RKO (cell line): ENCODE results near the gene MED31.
"Not testable (repeated sequence)": the region's sequence is repeated elsewhere in the genome, so short reads cannot be mapped to it uniquely, and the experiment has no call there.

ENCODE experiments used
- DNase-seq: peaks from one replicate; pipeline ENCODE4 v3.0.0-alpha.2; 2016; ENCODE audit warnings: low spot score

MED31 gene

GRCh38 chr17:6677158-6677831 is 25.9 kb upstream of the MED31 start:
- no peak for DNase-seq

GRCh38 chr17:6676802-6677157 is 25.4 kb upstream of the MED31 start:
- DNase-seq = no peak

DNA sequence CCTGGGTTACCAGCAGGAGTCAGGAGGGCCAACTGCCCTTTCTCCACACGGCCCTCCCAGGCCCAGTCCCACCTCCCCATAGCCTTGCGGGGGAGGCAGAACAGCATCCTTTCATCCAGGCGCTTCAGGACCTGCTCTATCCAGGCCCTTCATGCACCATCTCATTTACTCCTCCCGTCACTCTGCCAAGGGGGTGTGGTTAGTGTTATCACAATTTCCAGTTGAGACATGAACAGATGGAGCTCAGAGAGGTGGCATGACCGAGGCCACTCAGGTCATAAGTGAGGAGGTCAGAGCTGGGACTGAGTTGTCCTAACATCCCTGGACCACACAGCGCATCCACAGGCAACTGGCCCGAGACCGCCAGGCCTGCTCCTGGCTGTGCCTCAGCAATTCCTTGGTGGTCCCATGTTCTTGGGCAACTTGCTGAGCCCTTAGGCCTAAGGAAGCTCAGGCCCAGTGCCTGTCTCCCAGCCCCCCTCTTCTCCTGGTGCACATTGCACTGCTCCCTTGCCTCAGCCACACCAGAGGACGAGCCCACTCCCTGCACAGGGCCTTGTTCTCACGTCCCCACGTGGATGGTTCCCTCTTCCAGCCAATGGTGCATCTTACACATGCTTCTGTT is 23.9 kb upstream of the MED31 start:
- no peak for DNase-seq

DNA sequence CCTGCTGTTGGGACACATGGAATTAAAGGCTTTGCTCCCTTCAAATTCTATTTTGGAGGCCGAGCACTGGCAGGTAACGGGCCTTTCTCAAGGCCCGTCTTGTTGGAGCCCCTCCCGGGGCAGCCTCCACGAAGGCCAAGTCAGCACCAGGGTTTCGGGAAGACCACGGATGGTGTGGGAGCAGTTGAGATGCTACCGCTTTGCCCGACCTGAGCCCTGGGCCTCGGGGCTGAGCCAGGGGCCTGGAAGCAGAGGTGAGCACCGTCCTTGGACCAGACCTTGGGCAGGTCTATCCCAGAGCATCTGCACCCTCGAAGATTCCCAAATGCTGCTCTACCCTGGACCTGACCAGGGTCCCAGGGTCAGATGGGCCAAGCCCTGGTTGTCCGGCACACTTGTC is 23.2 kb upstream of the MED31 start:
- no peak for DNase-seq

- no peak for DNase-seq
These were observed 20.0 kb upstream of the MED31 start for GRCh38 chr17:6671431-6671830.

GRCh38 chr17:6670999-6671398 is 19.6 kb upstream of the MED31 start:
- no peak for DNase-seq

GRCh38 chr17:6670571-6670970 is 19.2 kb upstream of the MED31 start:
- no peak for DNase-seq

- no peak for DNase-seq
These were observed 18.2 kb upstream of the MED31 start for GRCh38 chr17:6669479-6670212.

DNA sequence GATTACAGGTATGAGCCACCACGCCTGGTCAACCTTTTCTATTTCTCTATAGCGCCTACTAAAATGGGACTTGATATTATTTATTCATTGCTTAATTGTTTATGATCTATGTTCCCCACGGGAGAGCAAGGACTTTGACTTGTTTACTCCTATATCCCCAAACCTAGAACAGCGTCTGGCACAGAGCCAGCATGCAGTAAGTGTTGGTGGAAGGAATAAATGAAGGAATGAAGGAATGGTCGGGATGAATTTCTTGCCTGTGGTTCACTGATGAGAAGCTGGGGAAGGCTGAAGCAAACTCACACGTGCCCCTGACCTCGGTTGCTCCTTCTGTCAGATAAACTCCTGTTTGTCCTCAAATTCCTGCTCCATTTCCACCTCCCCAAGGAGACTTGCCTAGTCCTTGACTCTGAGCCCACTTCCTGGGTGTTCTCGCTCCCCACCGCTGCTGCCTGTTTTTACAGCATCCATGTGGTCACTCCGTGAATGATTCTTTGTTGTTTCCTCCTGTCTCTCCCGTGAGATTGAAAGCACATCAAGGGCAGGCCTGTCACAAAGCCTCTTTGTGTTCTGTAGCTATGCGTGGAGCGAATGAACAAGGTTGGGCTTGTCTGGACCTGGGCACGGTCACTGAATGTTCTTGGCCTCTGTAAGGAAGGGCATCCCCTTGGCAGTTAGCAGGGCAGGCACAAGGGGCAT is 17.5 kb upstream of the MED31 start:
- DNase-seq = no peak

GRCh38 chr17:6668219-6668618 is 16.8 kb upstream of the MED31 start:
- no peak for DNase-seq

GRCh38 chr17:6667516-6667915 is 16.1 kb upstream of the MED31 start:
- DNase-seq = no peak

- DNase-seq = no peak
These were observed 15.2 kb upstream of the MED31 start for GRCh38 chr17:6666557-6666956.

GRCh38 chr17:6666077-6666521 is 14.7 kb upstream of the MED31 start:
- DNase-seq = peak; percentile 81

- DNase-seq = not testable (repeated sequence)
These were observed 11.8 kb upstream of the MED31 start for GRCh38 chr17:6663200-6663599.

- no peak for DNase-seq
These were observed 10.1 kb upstream of the MED31 start for GRCh38 chr17:6661464-6661848.

- no peak for DNase-seq
These were observed 9.5 kb upstream of the MED31 start for GRCh38 chr17:6660805-6661463.

GRCh38 chr17:6660101-6660500 is 8.7 kb upstream of the MED31 start:
- no peak for DNase-seq

GRCh38 chr17:6658411-6658810 is 7.0 kb upstream of the MED31 start:
- DNase-seq = not testable (repeated sequence)

DNA sequence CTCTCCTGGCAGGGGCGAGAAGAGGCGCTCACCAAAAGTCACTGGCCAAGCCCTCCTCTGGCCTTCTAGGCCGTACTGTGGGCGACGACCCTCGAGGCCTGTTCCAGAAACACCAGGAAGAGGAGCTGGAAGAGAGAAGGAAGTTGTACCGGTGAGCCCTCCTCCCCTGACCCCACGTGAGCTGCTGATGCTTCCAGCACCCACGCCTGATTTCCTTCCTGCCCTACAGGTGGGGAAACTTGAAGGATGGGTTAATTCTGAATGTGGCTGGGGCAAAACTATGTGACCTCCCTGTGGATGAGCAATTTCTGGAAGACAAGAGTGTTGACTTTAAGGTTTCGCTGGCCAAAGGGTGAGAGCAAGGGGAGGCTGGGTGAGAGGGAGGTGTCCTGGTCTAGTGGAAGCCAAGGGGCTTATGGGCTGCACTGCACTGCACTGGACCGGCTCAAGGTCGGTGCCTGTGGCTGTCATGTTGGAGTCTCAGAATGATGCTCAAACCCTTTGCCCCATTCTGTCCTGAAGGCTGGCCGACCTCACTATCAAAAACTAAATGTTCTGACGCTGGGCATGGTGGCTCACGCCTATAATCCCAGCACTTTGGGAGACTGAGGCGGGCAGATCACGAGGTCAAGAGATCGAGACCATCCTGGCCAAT is 6.4 kb upstream of the MED31 start:
- DNase-seq = no peak

GRCh38 chr17:6656797-6657632 is 5.6 kb upstream of the MED31 start:
- DNase-seq = not testable (repeated sequence)
